Panc1 (cell line): ENCODE results near the gene PADI6.

ENCODE experiments used
- POLR2AphosphoS5 ChIP-seq: IDR thresholded peaks from 2 replicates; pipeline ENCODE4 v1.6.1; 2012; ENCODE audit warnings: mild to moderate bottlenecking, low read depth, low read length, moderate library complexity
- TCF7L2 ChIP-seq: IDR thresholded peaks from 2 replicates; pipeline ENCODE4 v1.6.1; 2011; ENCODE audit warnings: mild to moderate bottlenecking, low read depth, low read length, inconsistent platforms
- TF ChIP-seq, protein P1 (sequence below): fragments of 450-650 bp; IDR thresholded peaks from 2 replicates; pipeline ENCODE4 v1.5.1; 2017; ENCODE audit warnings: mild to moderate bottlenecking

DNA sequence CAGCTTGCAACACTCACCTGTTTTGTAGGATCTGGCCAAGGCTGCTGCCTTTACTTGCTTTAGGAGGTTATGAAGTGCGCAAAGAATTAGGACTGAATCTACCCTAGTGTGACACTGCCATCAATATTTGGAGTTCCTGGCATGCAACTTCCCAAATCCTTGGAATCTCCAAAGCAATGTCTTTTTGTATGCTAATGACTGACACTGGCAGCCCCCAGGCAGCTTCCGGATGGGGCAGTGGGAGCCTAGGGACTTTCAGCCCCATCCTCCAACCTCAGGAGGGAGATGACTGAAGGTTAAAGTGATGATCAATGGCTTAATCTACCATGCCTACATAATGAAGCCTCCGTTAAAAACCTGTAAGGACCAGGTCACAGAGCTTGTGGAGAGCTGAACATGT is 62.0 kb downstream of the PADI6 start:
- TF ChIP-seq POLR2AphosphoS5 (no peak), TCF7L2 (no peak)
- TF ChIP-seq, protein P1, sequence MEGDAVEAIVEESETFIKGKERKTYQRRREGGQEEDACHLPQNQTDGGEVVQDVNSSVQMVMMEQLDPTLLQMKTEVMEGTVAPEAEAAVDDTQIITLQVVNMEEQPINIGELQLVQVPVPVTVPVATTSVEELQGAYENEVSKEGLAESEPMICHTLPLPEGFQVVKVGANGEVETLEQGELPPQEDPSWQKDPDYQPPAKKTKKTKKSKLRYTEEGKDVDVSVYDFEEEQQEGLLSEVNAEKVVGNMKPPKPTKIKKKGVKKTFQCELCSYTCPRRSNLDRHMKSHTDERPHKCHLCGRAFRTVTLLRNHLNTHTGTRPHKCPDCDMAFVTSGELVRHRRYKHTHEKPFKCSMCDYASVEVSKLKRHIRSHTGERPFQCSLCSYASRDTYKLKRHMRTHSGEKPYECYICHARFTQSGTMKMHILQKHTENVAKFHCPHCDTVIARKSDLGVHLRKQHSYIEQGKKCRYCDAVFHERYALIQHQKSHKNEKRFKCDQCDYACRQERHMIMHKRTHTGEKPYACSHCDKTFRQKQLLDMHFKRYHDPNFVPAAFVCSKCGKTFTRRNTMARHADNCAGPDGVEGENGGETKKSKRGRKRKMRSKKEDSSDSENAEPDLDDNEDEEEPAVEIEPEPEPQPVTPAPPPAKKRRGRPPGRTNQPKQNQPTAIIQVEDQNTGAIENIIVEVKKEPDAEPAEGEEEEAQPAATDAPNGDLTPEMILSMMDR = no peak
